ENCODE results near the gene PTPRM.

Gene PTPRM

GRCh38 chr18:7688580-7688979 lies 121.5 kb downstream of the PTPRM start:
- Histone ChIP-seq H3K9ac (ENCODE audit: low read depth, low read length) (no peak overlapping the region), H3K4me2 (ENCODE audit: insufficient read depth, low read length) (no peak overlapping the region), H4K20me1 (ENCODE audit: insufficient read depth, low read length) (no peaks in the 10 kb centered on the region), H3K36me3 (ENCODE audit: insufficient read depth, low read length) (no peaks in the 10 kb centered on the region), H3K27ac (ENCODE audit: low read length) (no peak overlapping the region), H3K4me3 (ENCODE audit: low read depth in 1 of 2, low read length in 2 of 2) (no peak overlapping the region), H3K79me2 (ENCODE audit: insufficient read depth, low read length) (no peaks in the 10 kb centered on the region), H3K27me3 (ENCODE audit: insufficient read depth, low read length, poor library complexity) (no peaks in the 10 kb centered on the region), H3K9me3 (ENCODE audit: insufficient read depth, low read length, severe bottlenecking) (no peaks in the 10 kb centered on the region), H2AFZ (ENCODE audit: low read depth, low read length) (no peak overlapping the region), H3K4me1 (ENCODE audit: insufficient read depth, low read length) (no peaks in the 10 kb centered on the region)
- ATAC-seq (ENCODE audit: insufficient read depth, low read depth): no peak
- no peak for DNase-seq
- no peak for TF ChIP-seq EZH2 (IDR thresholded peaks at IDR 0.05; ENCODE audit: borderline replicate concordance, low read depth, low read length, severe bottlenecking)
- TF ChIP-seq CTCF (IDR thresholded peaks at IDR 0.05; ENCODE audit: borderline replicate concordance, extremely low read depth, low read length, poor library complexity, severe bottlenecking): no peak

- Histone ChIP-seq H4K20me1 (ENCODE audit: insufficient read depth, low read length) (no peaks in the 10 kb centered on the region), H3K27ac (ENCODE audit: low read length) (no peak overlapping the region), H3K79me2 (ENCODE audit: insufficient read depth, low read length) (no peaks in the 10 kb centered on the region), H3K9me3 (ENCODE audit: insufficient read depth, low read length, severe bottlenecking) (no peaks in the 10 kb centered on the region), H3K4me2 (ENCODE audit: insufficient read depth, low read length) (no peak overlapping the region), H3K9ac (ENCODE audit: low read depth, low read length) (no peak overlapping the region), H3K36me3 (ENCODE audit: insufficient read depth, low read length) (no peaks in the 10 kb centered on the region), H3K27me3 (ENCODE audit: insufficient read depth, low read length, poor library complexity) (no peaks in the 10 kb centered on the region), H3K4me3 (ENCODE audit: low read depth in 1 of 2, low read length in 2 of 2) (no peak overlapping the region), H2AFZ (ENCODE audit: low read depth, low read length) (no peak overlapping the region), H3K4me1 (ENCODE audit: insufficient read depth, low read length) (no peaks in the 10 kb centered on the region)
- DNase-seq (no peak), ATAC-seq (ENCODE audit: insufficient read depth, low read depth) (no peak)
- TF ChIP-seq CTCF (IDR thresholded peaks at IDR 0.05; ENCODE audit: borderline replicate concordance, extremely low read depth, low read length, poor library complexity, severe bottlenecking): no peak
- no peak for TF ChIP-seq EZH2 (IDR thresholded peaks at IDR 0.05; ENCODE audit: borderline replicate concordance, low read depth, low read length, severe bottlenecking)
These were observed 124.1 kb downstream of the PTPRM start for GRCh38 chr18:7691206-7691605.

- H3K4me2 ChIP-seq (ENCODE audit: insufficient read depth, low read length): no peak overlapping the region
- H3K4me1 ChIP-seq (ENCODE audit: insufficient read depth, low read length): no peaks in the 10 kb centered on the region
- H3K27ac ChIP-seq (ENCODE audit: low read length): no peak overlapping the region
- H3K9ac ChIP-seq (ENCODE audit: low read depth, low read length): no peak overlapping the region
- no peaks in the 10 kb centered on the region for H3K27me3 ChIP-seq (ENCODE audit: insufficient read depth, low read length, poor library complexity)
- no peaks in the 10 kb centered on the region for H3K9me3 ChIP-seq (ENCODE audit: insufficient read depth, low read length, severe bottlenecking)
- no peaks in the 10 kb centered on the region for H3K79me2 ChIP-seq (ENCODE audit: insufficient read depth, low read length)
- no peak for TF ChIP-seq EZH2 (IDR thresholded peaks at IDR 0.05; ENCODE audit: borderline replicate concordance, low read depth, low read length, severe bottlenecking)
- no peak overlapping the region for H2AFZ ChIP-seq (ENCODE audit: low read depth, low read length)
- ATAC-seq (ENCODE audit: insufficient read depth, low read depth) (no peak), DNase-seq (no peak)
- H3K36me3 ChIP-seq (ENCODE audit: insufficient read depth, low read length): no peaks in the 10 kb centered on the region
- H3K4me3 ChIP-seq (ENCODE audit: low read depth in 1 of 2, low read length in 2 of 2): no peak overlapping the region
- H4K20me1 ChIP-seq (ENCODE audit: insufficient read depth, low read length): no peaks in the 10 kb centered on the region
These were observed 129.7 kb downstream of the PTPRM start for GRCh38 chr18:7696780-7697179.

- Histone ChIP-seq H3K27ac (ENCODE audit: low read length) (no peak overlapping the region), H3K9me3 (ENCODE audit: insufficient read depth, low read length, severe bottlenecking) (no peaks in the 10 kb centered on the region), H3K4me3 (ENCODE audit: low read depth in 1 of 2, low read length in 2 of 2) (no peak overlapping the region), H3K9ac (ENCODE audit: low read depth, low read length) (no peak overlapping the region), H3K4me1 (ENCODE audit: insufficient read depth, low read length) (no peaks in the 10 kb centered on the region), H3K79me2 (ENCODE audit: insufficient read depth, low read length) (no peaks in the 10 kb centered on the region), H3K36me3 (ENCODE audit: insufficient read depth, low read length) (no peaks in the 10 kb centered on the region), H4K20me1 (ENCODE audit: insufficient read depth, low read length) (no peaks in the 10 kb centered on the region), H3K27me3 (ENCODE audit: insufficient read depth, low read length, poor library complexity) (no peaks in the 10 kb centered on the region), H3K4me2 (ENCODE audit: insufficient read depth, low read length) (no peak overlapping the region), H2AFZ (ENCODE audit: low read depth, low read length) (no peak overlapping the region)
- ATAC-seq (ENCODE audit: insufficient read depth, low read depth): no peak
- no peak for DNase-seq
- TF ChIP-seq CTCF (IDR thresholded peaks at IDR 0.05; ENCODE audit: borderline replicate concordance, extremely low read depth, low read length, poor library complexity, severe bottlenecking): no peak
- no peak for TF ChIP-seq EZH2 (IDR thresholded peaks at IDR 0.05; ENCODE audit: borderline replicate concordance, low read depth, low read length, severe bottlenecking)
These were observed 130.2 kb downstream of the PTPRM start for GRCh38 chr18:7697306-7697705.

Measured in DND-41 (cell line).